Endothelial cell of umbilical vein (primary cell): Measurements from ENCODE around the gene COA3. TPM values are rescaled to one million over a fixed set of nuclear protein-coding genes. Genes with fewer than 3 reads are reported as not detected.
A peak's percentile ranks its signal among the peaks of the same experiment; 100 is the strongest.

Experiments used
- BruUV-seq: library from RNA; stranded (reverse); fragments of 400-500 nt; replicated peaks from 2 replicates; lab custom pipeline; 2021; lab: Mats Ljungman, UMichigan
- CTCF ChIA-PET: fragments of 300-600, 350-600 bp; sonication (Branson Sonifier 250); formaldehyde crosslinking; loops from one replicate; lab custom pipeline; 2021; ENCODE audit warnings: antibody characterized with exemption, inconsistent platforms; lab: Charles Lee
- POLR2A ChIA-PET: fragments of 300-600, 350-600 bp; sonication (Branson Sonifier 250); formaldehyde crosslinking; loops from one replicate; lab custom pipeline; 2021; ENCODE audit warnings: antibody characterized with exemption, inconsistent platforms; lab: Charles Lee
- DNase-seq: peaks from one replicate; pipeline ENCODE4 v3.0.0-alpha.2; 2011; ENCODE audit warnings: low read depth, low spot score
- FAIRE-seq: peaks from 2 replicates; lab custom pipeline; 2011; peaks lifted over from hg19 to GRCh38; lab: Jason Lieb, UNC
- H2AFZ ChIP-seq: 2 replicates; pipeline ENCODE4 v1.6.0; 2012; ENCODE audit warnings: low read depth, low read length, control low read depth, inconsistent platforms
- H3K27ac ChIP-seq: 2 replicates; pipeline ENCODE4 v1.5.1; 2011; ENCODE audit warnings: low read depth, mild to moderate bottlenecking, control low read depth, low read length, moderate library complexity; ENCODE audit not compliant: insufficient read depth
- H3K27me3 ChIP-seq, 2 experiments: 2 replicates each; pipeline versions ENCODE4 v1.6.0 to v1.6.1; 2011; ENCODE audit warnings: low read length in 2 of 2, mixed read lengths in 1 of 2; ENCODE audit not compliant: control insufficient read depth in 2 of 2, insufficient read depth in 2 of 2
- H3K36me3 ChIP-seq, 2 experiments: 2 replicates in 1 of 2; 3 replicates in 1 of 2; pipeline ENCODE4 v1.5.1; 2011; ENCODE audit warnings: low read length in 2 of 2, mild to moderate bottlenecking in 1 of 2, moderate library complexity in 1 of 2; ENCODE audit not compliant: control insufficient read depth in 2 of 2, insufficient read depth in 2 of 2; ENCODE audit errors: extremely low read depth in 1 of 2
- H3K4me1 ChIP-seq: 3 replicates; pipeline ENCODE4 v1.5.1; 2011; ENCODE audit warnings: mild to moderate bottlenecking, low read length; ENCODE audit not compliant: control insufficient read depth, insufficient read depth; ENCODE audit errors: extremely low read depth
- H3K4me2 ChIP-seq: 2 replicates; pipeline ENCODE4 v1.6.1; 2011; ENCODE audit warnings: low read length, control low read depth, mixed read lengths; ENCODE audit not compliant: insufficient read depth
- H3K4me3 ChIP-seq, 3 experiments: fragments of 200-600 bp in 1 of 3; sonication (generic), shearing (Covaris generic) in 1 of 3; replicated peaks in 1 of 3; 2 replicates each; pipeline ENCODE4 v1.5.1; 2011 to 2016; ENCODE audit warnings: control low read depth in 3 of 3, low read length in 3 of 3, mild to moderate bottlenecking in 2 of 3, inconsistent platforms in 1 of 3, low read depth in 1 of 3, moderate library complexity in 1 of 3; ENCODE audit not compliant: insufficient read depth in 1 of 3
- H3K79me2 ChIP-seq: 2 replicates; pipeline ENCODE4 v1.6.0; 2012; ENCODE audit warnings: low read length, inconsistent platforms; ENCODE audit not compliant: control insufficient read depth, insufficient read depth
- H3K9ac ChIP-seq: replicated peaks from 2 replicates; pipeline ENCODE3; 2011; ENCODE audit warnings: low read length, control low read depth; ENCODE audit not compliant: insufficient read depth; ENCODE audit errors: extremely low read depth
- H3K9me1 ChIP-seq: replicated peaks from 3 replicates; pipeline ENCODE4 v1.6.0; 2011; ENCODE audit warnings: mild to moderate bottlenecking, low read length; ENCODE audit not compliant: control insufficient read depth, insufficient read depth; ENCODE audit errors: extremely low read depth
- H3K9me3 ChIP-seq: replicated peaks from 2 replicates; pipeline ENCODE4 v1.5.1; 2012; ENCODE audit warnings: low read length, inconsistent platforms; ENCODE audit not compliant: control insufficient read depth, insufficient read depth
- H4K20me1 ChIP-seq: replicated peaks from 2 replicates; pipeline ENCODE3; 2011; ENCODE audit warnings: mild to moderate bottlenecking, low read length; ENCODE audit not compliant: control insufficient read depth, insufficient read depth; ENCODE audit errors: extremely low read depth
- CTCF ChIP-seq, 2 donors: IDR thresholded peaks; 1 replicate in 1 of 2; 2 replicates in 1 of 2; pipeline ENCODE4 v1.5.1; 2011; ENCODE audit warnings: low read length in 2 of 2, mild to moderate bottlenecking in 2 of 2, moderate library complexity in 2 of 2, control low read depth in 1 of 2, inconsistent platforms in 1 of 2, low read depth in 1 of 2; ENCODE audit not compliant: insufficient read depth in 1 of 2; ENCODE audit errors: extremely low read depth in 1 of 2
- EZH2 ChIP-seq: IDR thresholded peaks from 2 replicates; pipeline ENCODE4 v1.6.1; 2012; ENCODE audit warnings: borderline replicate concordance, low read depth, mild to moderate bottlenecking, moderate library complexity, low read length, inconsistent platforms; ENCODE audit not compliant: severe bottlenecking
- FOS ChIP-seq: IDR thresholded peaks from 2 replicates; pipeline ENCODE4 v1.6.1; 2011; ENCODE audit warnings: mild to moderate bottlenecking, low read length, moderate library complexity, borderline replicate concordance; ENCODE audit not compliant: insufficient read depth
- GATA2 ChIP-seq: IDR thresholded peaks from 2 replicates; pipeline ENCODE4 v1.7.0; 2011; ENCODE audit warnings: low read depth, mild to moderate bottlenecking, moderate library complexity, mixed read lengths, low read length; ENCODE audit not compliant: insufficient read length, insufficient read depth
- JUN ChIP-seq: IDR thresholded peaks from 2 replicates; pipeline ENCODE4 v1.6.1; 2011; ENCODE audit warnings: borderline replicate concordance, low read depth; ENCODE audit not compliant: insufficient read length, insufficient read depth
- MAX ChIP-seq: IDR thresholded peaks from 2 replicates; pipeline ENCODE4 v1.6.1; 2011; ENCODE audit not compliant: insufficient read depth, insufficient read length
- MYC ChIP-seq: IDR thresholded peaks from one replicate; pipeline ENCODE4 v1.6.1; 2011; ENCODE audit warnings: mild to moderate bottlenecking, low read depth, low read length
- POLR2A ChIP-seq: IDR thresholded peaks from 2 replicates; pipeline ENCODE4 v1.6.1; 2012; ENCODE audit warnings: low read depth, mild to moderate bottlenecking, control low read depth, low read length
- POLR2AphosphoS5 ChIP-seq: IDR thresholded peaks from 2 replicates; pipeline ENCODE4 v1.6.1; 2012; ENCODE audit warnings: low read depth, mild to moderate bottlenecking, control low read depth, low read length, moderate library complexity; ENCODE audit not compliant: insufficient read depth
- dilution Hi-C: fragments of 300-500 bp; cut with MboI; formaldehyde crosslinking; loops from one replicate; pipeline ENCODE4 v1.15.0; 2019; ENCODE audit warnings: low sequenced_read_pairs; ENCODE audit not compliant: extremely low pct_ligation_motif_present
- intact Hi-C: fragments of 100-400 bp; cut with micrococcal nuclease; formaldehyde crosslinking; loops from one replicate; pipeline ENCODE4 v1.10.0; 2022
- polyA plus RNA-seq, 4 experiments: library from polyadenylated mRNA; depleted of rRNA in 3 of 4; stranded (reverse) in 3 of 4; unstranded in 1 of 4; fragments of >200 nt; gene quantifications; 2 replicates each; pipeline versions ENCODE4 v1.2.1 to v1.2.3, GENCODE V29; 2011 to 2012; ENCODE audit warnings: missing spikeins in 1 of 4
- total RNA-seq: library from RNA; stranded (reverse); gene quantifications from 2 replicates; pipeline ENCODE4 v1.2.3, GENCODE V29; 2021

COA3 gene
- total and polyA plus RNA-seq, 2 donors (not counting 3 experiments of a cell fraction or from before 2014, with no cell fraction given): 56.6 to 126 TPM

GRCh38 chr17:42817866-42818265, 19.4 kb upstream of the COA3 start:
- POLR2A ChIA-PET: no interaction called here
- Histone ChIP-seq H3K9me1 (no peaks in the 10 kb centered on the region), H3K4me1 (peaks cover 20% of the 10 kb centered on the region), H3K4me3 (no peak overlapping the region), H2AFZ (no peak overlapping the region), H3K9me3 (no peaks in the 10 kb centered on the region), H3K27ac (no peak overlapping the region), H4K20me1 (no peaks in the 10 kb centered on the region), H3K36me3 (peaks cover 19 to 21% of the 10 kb centered on the region in 2 experiments), H3K27me3 (no peaks in the 10 kb centered on the region), H3K79me2 (peaks cover 7% of the 10 kb centered on the region), H3K4me2 (no peak overlapping the region), H3K9ac (no peak overlapping the region)
- TF ChIP-seq EZH2 (no peak), MAX (no peak), POLR2AphosphoS5 (no peak), MYC (no peak), FOS (no peak), POLR2A (no peak)
- dilution Hi-C loops: loop anchor here (10.0 kb wide), 1 partner anchor 213 kb away; the partner anchor contains the start of genes RETREG3 and TUBG1
- CTCF ChIA-PET: interaction anchor here (0.8 to 1.2 kb wide), 6 partner anchors 8 to 121 kb away, joined by 3 to 6 read pairs (median 3); partner anchors contain the start of gene PSME3
- FAIRE-seq (no peak), DNase-seq (no peak)
- BruUV-seq: no TSS peak
- intact Hi-C loops: no loop called here

- DNase-seq: peak; percentile 63
- intact Hi-C loops (no loop called here), dilution Hi-C loops (loop anchor here (10.0 kb wide), 1 partner anchor 210 kb away; the partner anchor contains the start of genes RETREG3 and TUBG1)
- H3K9me3 ChIP-seq: no peaks in the 10 kb centered on the region
- no peaks in the 10 kb centered on the region for H3K9me1 ChIP-seq
- no peaks in the 10 kb centered on the region for H3K79me2 ChIP-seq
- no peak overlapping the region for H3K4me3 ChIP-seq
- ChIA-PET CTCF (interaction anchor here (0.8 to 2.8 kb wide), 12 partner anchors 8 to 237 kb away, joined by 3 to 43 read pairs (median 6); partner anchors contain the start of genes BECN1, PSMC3IP, RPL27 and VPS25), POLR2A (interaction anchor here (2.4 kb wide), 1 partner anchor 10 kb away, joined by 10 read pairs; the partner anchor contains the start of gene BECN1)
- BruUV-seq: no TSS peak
- H3K9ac ChIP-seq: peak overlapping the region; percentile 10
- H3K4me1 ChIP-seq: peaks cover 20% of the 10 kb centered on the region
- FAIRE-seq: peak; percentile 82
- H3K27ac ChIP-seq: peak overlapping the region; percentile 41
- no peaks in the 10 kb centered on the region for H3K27me3 ChIP-seq
- TF ChIP-seq MAX (no peak), CTCF (IDR thresholded peaks at IDR 0.05; ENCODE audit: extremely low read depth in 1 of 2, insufficient read depth in 1 of 2, low read depth in 1 of 2, low read length in 2 of 2) (no peak), POLR2AphosphoS5 (peak; percentile 40), FOS (peak; percentile 16), POLR2A (no peak), EZH2 (no peak), JUN (peak; percentile 67), GATA2 (no peak), MYC (no peak)
- no peak overlapping the region for H2AFZ ChIP-seq
- peaks cover 24 to 28% of the 10 kb centered on the region in 2 experiments for H3K36me3 ChIP-seq
- no peaks in the 10 kb centered on the region for H4K20me1 ChIP-seq
- peak overlapping the region; percentile 20 for H3K4me2 ChIP-seq
These were observed 16.3 kb upstream of the COA3 start for GRCh38 chr17:42814633-42815399.
